ENCODE data around the gene STH.

The STH gene

DNA sequence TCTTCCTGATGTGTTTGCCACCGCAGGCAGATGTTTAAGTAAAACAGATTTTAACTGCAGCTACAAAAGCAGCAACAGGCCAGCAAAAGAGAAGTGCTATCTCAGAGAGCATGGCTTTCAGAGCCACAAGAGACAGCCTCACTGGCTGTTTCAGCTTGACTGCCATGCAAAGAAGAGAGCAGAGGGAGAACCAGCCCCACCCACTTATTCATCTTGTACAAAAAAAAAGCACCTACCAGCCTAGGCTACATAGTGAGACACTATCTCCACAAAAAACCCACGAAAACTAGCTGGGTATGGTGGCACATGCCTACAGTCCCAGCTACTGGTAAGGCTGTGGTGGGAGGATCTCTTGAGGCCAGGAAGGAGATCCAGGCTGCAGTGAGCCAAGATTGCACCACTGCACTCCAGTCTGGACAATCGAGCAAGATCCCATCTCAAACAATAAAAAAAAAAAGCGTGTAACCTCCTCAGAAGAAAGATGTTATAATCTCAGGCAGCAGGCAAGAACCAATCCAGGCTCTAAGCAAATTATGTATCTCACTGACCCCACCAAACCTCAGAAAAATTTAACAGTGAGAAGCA lies 30.0 kb downstream of the STH start:
- no peak for DNase-seq

DNA sequence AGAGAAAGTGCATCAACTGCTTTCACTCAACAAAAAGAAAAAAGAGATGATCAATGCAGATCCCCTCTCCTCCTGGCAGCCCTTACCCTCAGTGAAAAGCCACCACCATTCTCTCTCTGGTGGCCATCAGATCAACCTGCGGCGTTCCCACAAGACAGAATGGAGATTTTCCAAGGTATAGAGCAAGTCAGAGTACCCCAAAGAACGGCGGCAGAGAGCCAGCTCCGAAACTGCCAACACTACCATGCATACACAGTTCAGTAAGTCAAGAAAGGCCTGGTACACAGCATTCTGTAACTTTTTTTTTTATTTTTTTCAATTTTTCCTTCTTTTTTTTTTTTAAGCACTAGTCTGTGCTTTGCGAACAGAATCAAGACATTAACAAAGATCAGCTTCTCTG lies 30.6 kb downstream of the STH start:
- DNase-seq, result no peak

DNA sequence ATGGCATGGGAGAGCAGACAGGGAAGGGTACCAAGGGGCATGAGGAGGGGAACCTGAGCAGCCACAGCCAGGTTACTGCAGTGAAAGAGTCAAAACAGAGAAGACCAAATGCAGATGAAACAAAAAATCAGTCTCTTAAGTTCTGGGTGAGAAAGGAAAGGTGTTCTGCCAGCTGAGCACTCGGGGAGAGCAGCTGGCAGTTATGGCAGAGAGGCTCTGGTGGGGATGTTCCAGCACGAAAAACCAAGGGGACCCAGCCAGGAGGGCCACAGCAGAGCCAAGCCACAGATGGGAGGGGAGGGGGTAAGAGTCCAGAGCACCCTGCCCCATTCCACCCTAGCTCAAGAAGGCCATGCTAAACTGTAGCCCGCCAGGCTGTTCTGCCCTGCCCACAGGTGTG lies 31.7 kb downstream of the STH start:
- no peak for DNase-seq

DNA sequence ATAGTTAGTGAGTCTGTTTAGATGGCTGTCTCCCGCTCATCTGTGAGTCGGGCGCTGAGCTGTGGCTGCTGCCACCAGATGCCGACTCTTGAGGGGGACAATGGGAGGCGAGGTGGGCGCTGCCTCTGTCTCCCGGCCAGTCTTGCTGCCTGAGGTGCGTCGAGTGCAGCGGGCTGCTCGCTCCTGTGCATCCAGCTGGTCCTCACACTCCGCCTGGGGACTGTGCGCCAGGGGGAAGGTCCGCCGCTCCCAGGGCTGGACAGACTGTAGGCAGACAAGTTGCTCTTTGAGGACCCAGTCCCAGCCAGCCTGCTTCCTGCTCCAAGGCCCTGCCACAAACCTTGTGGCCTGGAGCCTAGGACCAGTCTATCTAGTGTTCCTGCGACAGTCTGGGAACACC lies 32.4 kb downstream of the STH start:
- DNase-seq, result no peak

DNA sequence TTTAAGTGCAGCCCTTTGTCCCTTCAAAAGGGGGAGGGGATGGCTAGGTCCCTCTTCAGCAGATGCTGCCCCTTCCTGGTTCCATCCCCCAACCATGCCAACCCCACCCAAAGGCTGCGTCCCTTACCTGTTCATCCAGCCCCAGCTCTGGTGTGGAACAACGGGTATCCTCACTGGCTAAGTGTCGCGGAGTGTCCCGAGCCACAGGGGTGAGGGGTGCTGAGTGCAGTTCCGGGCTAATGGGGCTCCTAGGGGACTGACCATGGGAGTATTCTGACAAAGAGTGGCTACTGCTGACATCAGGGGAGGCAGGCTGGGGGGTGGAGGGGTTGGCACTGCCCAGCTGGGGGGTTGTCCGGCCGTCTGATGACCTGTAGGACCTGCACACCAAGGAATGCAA lies 32.9 kb downstream of the STH start:
- no peak for DNase-seq

DNA sequence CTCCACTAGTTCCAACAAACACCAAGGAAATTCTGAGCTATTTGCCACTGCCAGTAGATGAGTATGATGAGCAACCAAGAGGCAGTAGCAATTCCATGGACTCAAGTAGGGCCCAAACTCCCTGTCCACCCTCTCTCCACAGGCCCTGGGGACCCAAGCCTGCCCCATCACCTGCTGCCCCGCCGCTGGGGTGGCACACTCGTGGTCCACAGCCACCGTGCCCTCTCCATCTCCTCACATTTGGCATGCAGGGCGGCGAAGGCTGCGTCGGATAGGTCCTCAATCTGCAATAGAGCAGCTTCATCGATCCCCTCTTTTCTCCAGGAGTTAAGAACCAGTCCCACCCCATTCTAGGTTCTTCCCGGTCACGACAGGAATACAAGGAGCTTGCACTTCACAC lies 33.9 kb downstream of the STH start:
- no peak for DNase-seq

DNA sequence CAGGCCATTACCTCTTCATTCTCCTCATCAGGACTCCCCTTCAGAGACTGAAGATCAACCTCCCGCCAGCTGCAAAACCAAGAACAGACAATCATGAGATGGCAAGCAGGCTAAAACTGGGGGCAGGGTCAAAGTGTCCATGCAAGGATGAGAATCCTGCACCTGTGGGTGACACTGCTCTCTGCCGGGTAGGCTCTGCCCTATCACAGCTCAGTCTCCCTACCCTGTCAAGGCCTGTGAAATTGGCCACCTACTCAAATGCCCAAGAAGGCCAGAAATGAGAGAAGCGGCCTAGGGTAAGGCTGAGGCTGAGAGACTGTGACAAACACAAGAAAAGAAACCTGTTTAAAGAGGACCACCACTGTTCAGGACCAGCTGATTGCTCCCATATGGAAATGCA lies 34.3 kb downstream of the STH start:
- no peak for DNase-seq

DNA sequence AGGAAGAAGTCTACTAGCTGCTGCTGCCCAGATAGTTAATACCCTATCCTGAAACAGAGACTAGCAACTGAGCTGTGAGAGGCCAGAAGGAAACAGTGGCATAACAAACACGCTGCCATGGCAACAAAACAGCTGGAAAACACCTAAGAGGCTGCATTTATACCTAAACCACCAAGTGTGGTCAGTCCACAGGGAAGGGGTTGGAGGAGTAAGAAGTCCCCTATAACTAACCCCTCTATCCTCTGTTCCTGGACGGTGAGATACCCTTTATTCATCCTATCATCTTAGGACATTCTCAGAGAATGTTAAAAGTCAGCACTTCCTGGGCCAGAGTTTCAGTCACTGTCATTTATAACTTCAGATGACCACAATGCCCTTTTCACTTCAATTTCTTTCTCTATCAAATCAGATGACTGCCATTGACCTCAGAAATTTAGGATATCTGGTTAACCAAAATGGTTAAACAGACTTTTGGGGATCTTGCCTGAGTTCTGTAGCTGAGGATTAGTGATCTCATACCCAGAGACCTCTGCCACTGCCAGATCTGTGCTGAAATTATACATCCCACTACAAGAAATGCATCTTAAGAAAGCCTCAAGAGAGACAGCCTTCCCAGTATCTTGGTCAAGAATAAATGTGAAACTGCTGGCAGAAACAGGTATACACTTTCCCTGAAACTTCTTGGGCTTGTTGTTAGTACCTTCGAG lies 36.2 kb downstream of the STH start:
- DNase-seq, result no peak

DNA sequence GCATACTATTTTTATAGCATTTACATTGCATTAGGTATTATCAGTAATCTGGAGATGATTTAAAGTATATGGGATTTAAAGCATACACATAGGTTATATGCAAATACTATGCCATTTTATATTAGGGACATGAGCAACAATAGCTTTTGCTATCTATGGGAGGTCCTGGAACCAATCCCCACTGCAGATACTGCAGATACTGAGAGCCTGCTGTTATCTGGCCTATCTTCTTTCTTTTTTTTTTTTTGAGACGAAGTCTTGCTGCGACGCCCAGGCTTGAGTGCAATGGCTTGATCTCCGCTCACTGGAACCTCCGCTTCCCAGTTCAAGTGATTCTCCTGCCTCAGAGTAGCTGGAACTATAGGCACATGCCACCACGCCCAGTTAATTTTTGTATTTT lies 37.4 kb downstream of the STH start:
- no peak for DNase-seq

DNA sequence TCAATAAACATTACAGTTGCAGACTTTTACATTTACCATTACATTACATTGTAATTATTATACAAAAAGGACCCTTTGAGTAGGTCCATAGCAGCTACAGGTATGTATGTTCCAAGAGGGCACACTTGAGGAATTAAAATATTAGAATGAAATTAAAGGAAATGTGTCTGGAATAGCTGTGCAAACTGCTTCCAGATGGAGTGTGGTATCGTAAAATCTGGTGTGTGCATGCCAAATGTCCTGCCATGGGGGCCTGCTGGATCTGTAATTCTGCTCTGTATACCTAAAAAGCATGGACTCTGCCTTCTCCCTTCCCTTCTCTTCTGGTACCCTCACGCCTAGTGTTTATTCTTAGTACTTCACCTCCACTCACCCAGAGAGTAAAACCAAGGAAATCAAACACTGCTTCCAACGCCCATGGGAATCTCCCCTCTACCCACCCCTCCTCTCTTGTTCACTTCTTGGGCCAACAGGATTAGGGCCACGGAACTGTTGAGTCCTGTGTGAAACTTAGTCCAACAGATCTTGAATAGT lies 38.7 kb downstream of the STH start:
- DNase-seq, result no peak

DNA sequence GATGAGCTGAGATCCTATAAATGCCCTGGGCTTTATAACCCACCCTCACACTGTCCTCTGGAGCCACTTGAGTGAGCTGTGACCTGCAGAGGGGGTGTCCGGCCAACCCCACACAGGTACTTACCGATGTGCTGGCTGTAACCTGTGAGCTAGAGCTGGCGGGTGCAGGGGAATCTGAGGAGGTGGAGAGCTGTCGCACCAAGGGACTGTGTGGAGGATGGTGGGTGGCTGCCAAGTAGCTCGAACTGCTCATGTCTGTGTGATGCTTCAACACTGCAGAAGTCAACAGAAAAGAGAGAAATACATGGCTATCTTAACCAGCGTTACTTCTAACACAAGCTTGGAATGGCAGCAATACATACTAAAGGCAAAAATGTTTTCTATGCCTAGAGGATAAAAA lies 39.4 kb downstream of the STH start:
- no peak for DNase-seq

DNA sequence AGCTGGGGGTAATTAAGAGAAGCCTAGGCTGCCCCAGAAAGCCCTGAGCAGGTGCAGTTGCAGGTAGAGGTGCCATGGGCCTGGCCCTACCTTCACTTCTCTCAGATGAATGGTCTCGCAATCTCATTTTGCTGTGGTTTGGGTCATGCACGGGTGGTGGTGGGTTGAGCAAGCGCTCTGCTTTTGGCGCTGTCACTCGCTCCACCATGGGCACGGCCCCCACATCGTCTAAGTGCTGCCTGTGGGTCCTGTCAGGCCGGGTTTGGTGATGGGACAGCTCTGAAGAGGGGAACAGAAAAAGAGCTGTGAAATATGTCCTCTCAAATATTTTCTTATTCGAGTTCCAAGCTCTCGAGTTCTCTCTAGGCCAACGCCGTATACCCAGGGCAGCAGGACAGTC lies 39.9 kb downstream of the STH start:
- no peak for DNase-seq

DNA sequence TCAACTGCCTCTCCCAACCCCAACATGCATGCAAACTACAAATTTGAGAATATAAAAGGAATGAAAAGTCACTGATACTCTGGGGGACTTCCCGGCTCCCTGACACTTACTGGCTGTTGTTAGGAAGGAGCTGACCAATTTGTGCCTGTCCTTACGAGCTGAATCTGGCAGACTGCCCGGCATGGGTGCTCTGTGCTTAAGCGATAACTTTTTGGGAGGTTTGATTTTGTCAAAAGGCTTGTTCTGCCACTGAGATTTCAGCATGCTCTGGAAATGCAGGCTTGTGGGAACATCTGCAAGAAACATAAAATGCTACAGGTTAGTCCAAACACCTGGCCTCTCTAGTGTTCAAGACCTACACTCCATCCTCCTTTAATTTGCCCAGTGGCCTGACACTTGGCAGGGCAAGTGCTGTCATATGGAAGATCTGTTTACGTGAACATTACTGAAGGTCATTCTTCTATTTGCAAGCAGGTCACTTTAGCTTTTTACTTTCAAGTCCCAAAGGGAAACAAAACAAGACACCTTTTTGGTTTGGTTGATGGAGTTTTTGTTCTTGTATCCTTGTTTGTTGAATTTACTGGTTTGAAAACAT lies 40.6 kb downstream of the STH start:
- no peak for DNase-seq

DNA sequence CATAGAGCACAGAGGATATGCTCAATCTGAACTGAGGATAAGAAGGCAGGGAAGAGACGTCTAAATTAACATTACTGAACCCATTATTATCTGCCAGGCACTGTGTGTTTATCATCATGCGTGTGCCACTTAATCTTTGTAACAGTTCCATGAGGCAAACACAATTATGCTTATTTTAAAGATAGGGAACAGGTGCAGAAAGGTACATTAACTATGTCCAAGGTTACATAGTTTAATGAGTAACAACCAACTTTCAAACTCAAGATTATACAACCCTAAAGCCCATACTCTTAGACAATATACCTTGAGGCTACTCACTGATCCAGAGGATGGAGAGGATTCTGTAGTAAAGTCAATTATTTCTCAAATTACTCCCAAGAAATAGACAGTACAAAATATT lies 43.2 kb downstream of the STH start:
- no peak for DNase-seq

DNA sequence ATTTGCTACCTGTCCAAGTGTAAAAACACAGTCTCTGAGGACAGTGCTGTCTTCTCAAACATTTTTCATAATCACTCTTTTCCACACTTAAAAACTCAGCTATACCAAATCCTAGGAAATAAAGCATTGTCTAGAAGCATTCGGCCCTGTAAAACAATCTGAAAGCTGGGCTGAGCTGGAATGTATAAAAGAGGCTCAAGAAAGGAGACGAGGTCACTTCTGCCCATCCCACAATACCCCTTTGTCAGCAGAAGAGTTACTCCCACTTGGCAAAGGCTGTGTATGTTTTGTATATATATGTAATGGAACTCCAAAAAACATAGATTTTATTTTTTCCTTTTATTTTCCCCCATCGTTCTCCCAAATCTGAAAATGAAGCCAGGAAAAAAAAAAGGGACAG lies 43.9 kb downstream of the STH start:
- DNase-seq, result no peak

DNA sequence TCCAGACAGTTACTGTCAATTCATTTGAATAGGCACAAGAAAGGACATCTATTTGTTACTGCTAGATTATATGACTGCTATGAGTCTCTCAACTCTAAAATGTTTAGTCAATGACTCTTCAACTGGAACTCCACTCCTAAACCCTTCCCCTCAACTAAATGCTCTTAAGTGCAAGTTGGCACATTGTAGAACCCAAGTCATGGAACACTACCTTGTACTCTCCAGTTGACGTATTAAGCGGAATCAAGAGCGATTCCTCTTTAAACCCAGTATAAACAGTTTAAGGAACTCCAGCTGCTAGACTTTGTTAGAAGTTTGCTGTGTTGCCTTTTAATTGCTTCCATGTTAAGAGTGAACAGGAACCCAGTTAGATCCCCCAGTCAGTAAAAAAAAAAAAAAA lies 44.6 kb downstream of the STH start:
- DNase-seq, result no peak

DNA sequence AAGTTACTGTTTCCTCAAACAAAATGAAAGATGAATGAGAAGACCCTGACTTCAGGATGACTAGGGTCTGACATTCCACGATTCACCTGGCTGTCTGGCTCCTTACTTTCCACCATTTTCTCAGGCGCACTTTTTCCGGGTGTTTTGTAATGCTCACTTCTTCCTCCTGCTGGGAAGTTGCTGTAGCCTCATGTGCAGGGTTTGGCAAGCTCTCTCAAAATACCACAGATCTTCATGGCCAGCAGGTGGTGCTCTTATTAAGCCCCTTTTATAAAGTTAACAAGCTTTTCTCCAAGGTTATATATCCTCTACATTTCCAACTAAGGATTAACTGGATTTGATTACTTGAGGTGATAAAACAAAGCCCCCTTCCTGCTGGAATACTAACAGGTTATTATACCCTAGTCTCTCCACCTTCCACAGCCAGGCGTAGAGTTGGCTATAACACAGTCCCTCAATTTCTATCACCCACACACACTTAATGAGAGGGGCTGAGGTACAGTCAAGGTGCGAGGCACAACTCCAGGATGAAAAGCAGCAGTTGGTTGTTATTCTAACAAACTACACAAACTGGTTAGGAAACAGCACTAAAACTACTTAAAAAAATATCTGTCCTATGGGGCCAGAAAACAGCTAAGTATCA lies 45.4 kb downstream of the STH start:
- DNase-seq, result peak; percentile 51

DNA sequence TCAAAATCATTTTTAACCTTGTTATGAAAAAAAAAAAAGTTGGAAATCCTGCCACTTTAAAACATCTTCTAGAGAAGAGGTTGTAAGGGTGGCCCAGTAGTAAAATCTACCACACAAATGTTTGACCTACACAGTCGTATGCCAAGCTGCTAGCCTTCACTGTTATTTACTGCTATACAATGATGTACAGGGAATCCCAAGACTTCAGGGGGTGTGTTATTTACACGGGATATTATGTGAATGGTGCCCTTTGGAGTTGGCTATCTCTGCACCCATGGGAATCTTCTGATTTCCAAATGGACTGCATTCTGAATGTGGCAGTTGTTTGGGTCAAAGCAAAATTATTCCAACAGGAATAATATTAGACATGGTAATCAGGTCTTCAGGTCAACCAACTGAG lies 45.9 kb downstream of the STH start:
- DNase-seq, result no peak

DNA sequence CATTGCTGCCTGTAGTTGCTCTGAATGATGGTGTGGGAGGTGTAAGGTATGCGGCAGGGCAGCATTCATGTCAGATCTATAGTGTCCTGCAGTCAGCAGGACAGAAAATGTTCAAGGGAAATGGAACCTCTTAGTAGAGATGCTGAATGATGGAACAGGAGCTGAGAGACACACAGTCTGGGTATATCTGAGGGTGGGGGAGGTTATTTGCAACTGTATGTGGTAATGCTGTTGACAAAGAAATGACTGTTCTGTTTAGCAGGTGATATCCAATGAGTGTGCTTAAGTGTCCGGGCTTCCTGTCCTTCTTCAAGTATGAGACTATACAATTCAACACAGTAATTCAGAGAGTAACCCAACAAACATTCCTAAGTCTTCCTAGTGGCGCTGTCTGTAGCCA lies 46.6 kb downstream of the STH start:
- DNase-seq, result no peak

DNA sequence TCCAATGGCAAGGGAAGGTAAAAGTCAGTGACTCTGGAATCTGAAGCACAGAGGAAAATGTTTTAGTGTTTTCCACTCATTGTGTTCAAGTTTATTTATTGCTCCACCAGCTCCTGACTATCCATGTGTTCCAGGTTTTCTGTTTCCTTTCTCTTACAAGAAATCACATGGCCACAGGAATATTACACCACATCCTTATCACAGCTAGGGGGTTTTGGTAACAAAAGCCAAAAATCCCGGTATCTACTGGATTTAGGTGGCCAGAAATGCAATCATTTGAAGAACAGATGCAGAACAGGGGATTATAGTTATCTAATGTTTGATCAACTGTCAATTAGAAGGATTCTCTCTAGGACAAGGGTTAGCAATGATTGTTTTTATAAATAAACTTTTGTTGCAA lies 47.9 kb downstream of the STH start:
- DNase-seq, result no peak

DNA sequence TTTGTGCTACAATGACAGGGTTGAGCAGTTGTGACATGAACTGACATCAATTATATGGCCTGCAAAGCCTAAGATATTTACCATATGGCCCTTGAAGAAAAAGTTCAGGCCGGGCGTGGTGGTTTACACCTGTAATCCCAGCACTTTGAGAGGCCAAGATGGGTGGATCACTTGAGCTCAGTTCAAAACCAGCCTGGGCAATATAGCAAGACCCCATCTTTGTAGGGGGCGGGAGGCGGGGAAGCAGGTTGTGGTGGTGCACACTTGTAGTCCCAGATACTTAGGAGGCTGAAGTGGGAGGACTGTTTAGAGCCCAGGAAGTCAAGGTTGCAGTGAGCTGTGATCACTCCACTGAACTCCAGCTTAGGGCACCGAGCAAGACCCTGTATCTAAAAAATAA lies 48.3 kb downstream of the STH start:
- DNase-seq, result no peak

DNA sequence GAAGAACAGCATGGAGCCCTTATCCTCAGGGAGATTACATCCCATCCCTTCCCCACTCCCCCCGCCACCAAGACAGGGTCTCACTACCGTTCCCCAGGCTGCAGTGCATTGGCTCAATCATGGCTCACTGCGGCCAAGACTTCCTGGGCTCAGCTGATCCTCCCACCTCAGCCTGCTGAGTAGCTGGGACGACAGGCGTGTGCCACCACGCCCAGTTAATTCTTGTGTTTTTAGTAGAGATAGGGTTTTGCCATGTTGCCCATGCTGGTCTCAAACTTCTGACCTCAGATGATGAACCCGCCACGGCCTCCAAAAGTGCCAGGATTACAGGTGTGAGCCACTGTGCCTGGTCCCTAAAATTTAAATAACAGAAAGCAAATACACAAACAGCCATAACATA lies 48.8 kb downstream of the STH start:
- no peak for DNase-seq

All from activated naive CD4-positive, alpha-beta T cell treated with anti-CD3 and anti-CD28 coated beads, Interleukin-2, amount 50 U/mL, for 16 hours (primary cell).